ENCODE measurements around the gene DOK1. TPM values are rescaled to one million over a fixed set of nuclear protein-coding genes. Genes with fewer than 3 reads are reported as not detected.

DOK1 gene
- total RNA-seq, 1 experiment from 2014 or later = 6.2 TPM

DNA sequence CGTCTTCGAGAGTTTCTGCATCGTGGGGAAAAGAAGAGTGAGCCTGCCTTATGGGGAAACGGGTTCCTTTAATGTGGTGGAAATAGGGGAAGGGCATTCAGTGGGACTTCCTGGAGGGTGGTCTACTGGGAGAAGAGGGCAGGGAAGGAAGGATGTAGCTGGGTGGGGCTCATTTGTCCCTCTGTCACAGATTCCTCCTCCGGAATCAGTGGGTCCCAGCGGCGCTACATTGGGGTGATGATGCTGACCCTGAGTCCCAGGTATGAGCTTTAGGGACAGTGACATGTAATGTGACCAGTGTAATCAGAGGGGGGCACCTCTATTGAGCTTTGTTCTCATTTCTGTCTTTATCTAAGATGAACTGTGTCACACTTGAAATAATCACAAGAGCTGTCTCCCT is 22.9 kb upstream of the DOK1 start:
- ChIA-PET CTCF (interaction anchor here (0.5 to 1.6 kb wide), 3 partner anchors 49 to 290 kb away, joined by 6 to 7 read pairs (median 7); partner anchors contain the start of genes CCDC142 and TTC31), POLR2A (no interaction called here)
- H3K4me3 ChIP-seq (ENCODE audit: low read depth in 2 of 2, low read length in 2 of 2) = no peak overlapping the region
- peaks cover 3% of the 10 kb centered on the region for H3K36me3 ChIP-seq (ENCODE audit: control insufficient read depth, insufficient read depth, low read length)
- in situ Hi-C loops (cut with HindIII; ENCODE audit: low pct_unique_long_range_greater_than_20kb, low sequenced_read_pairs) (no loop called here), intact Hi-C loops (cut with micrococcal nuclease; ENCODE audit: unreplicated experiment) (loop anchor here (2.0 kb wide), 1 partner anchor 49 kb away; the partner anchor contains the start of genes CCDC142 and TTC31)
- H3K9me3 ChIP-seq (ENCODE audit: control insufficient read depth, insufficient read depth, low read depth, low read length) = no peaks in the 10 kb centered on the region
- no peak for DNase-seq (ENCODE audit: low read depth, low spot score)
- ATAC-seq = no peak
- H3K27me3 ChIP-seq (ENCODE audit: control insufficient read depth, insufficient read depth, low read length) = no peaks in the 10 kb centered on the region
- no peak overlapping the region for H3K27ac ChIP-seq (ENCODE audit: low read length)
- peaks cover 6% of the 10 kb centered on the region for H3K4me1 ChIP-seq (ENCODE audit: control insufficient read depth, insufficient read depth, low read length)
- no peak for TF ChIP-seq SIN3A (IDR thresholded peaks at IDR 0.05; ENCODE audit: borderline replicate concordance, insufficient read depth, low read depth, low read length)
- no peak for TF ChIP-seq TCF7L2 (IDR thresholded peaks at IDR 0.05; ENCODE audit: low read depth, low read length)
- TF ChIP-seq, protein P1, sequence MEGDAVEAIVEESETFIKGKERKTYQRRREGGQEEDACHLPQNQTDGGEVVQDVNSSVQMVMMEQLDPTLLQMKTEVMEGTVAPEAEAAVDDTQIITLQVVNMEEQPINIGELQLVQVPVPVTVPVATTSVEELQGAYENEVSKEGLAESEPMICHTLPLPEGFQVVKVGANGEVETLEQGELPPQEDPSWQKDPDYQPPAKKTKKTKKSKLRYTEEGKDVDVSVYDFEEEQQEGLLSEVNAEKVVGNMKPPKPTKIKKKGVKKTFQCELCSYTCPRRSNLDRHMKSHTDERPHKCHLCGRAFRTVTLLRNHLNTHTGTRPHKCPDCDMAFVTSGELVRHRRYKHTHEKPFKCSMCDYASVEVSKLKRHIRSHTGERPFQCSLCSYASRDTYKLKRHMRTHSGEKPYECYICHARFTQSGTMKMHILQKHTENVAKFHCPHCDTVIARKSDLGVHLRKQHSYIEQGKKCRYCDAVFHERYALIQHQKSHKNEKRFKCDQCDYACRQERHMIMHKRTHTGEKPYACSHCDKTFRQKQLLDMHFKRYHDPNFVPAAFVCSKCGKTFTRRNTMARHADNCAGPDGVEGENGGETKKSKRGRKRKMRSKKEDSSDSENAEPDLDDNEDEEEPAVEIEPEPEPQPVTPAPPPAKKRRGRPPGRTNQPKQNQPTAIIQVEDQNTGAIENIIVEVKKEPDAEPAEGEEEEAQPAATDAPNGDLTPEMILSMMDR (IDR thresholded peaks at IDR 0.05) = no peak
- TF ChIP-seq POLR2AphosphoS5 (IDR thresholded peaks at IDR 0.05; ENCODE audit: low read depth, low read length) = no peak
- TF ChIP-seq, protein P2, sequence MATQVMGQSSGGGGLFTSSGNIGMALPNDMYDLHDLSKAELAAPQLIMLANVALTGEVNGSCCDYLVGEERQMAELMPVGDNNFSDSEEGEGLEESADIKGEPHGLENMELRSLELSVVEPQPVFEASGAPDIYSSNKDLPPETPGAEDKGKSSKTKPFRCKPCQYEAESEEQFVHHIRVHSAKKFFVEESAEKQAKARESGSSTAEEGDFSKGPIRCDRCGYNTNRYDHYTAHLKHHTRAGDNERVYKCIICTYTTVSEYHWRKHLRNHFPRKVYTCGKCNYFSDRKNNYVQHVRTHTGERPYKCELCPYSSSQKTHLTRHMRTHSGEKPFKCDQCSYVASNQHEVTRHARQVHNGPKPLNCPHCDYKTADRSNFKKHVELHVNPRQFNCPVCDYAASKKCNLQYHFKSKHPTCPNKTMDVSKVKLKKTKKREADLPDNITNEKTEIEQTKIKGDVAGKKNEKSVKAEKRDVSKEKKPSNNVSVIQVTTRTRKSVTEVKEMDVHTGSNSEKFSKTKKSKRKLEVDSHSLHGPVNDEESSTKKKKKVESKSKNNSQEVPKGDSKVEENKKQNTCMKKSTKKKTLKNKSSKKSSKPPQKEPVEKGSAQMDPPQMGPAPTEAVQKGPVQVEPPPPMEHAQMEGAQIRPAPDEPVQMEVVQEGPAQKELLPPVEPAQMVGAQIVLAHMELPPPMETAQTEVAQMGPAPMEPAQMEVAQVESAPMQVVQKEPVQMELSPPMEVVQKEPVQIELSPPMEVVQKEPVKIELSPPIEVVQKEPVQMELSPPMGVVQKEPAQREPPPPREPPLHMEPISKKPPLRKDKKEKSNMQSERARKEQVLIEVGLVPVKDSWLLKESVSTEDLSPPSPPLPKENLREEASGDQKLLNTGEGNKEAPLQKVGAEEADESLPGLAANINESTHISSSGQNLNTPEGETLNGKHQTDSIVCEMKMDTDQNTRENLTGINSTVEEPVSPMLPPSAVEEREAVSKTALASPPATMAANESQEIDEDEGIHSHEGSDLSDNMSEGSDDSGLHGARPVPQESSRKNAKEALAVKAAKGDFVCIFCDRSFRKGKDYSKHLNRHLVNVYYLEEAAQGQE (IDR thresholded peaks at IDR 0.05; ENCODE audit: insufficient read depth in 1 of 2, low read depth in 2 of 2, low read length in 1 of 2) = no peak
- no TSS peak for BruUV-seq (replicated peaks)

DNA sequence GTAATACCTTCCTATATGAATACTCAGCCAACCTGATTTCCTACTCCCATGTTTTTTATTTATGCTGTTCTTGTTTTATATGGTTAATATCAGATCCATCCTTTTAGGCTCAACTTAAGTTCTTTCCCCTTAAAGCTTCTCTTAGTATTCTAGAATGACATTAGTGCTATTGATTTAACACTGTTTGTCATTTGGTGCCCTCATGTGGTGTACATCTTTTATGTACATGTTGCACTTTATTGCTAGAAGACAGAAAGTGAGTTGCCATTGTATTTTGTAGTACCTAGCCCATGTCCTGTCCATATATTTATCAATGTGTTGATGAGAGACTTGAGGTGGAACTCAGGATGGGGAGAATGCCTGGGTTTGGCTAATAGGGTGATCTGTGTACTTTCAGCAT is 22.3 kb upstream of the DOK1 start:
- intact Hi-C loops (cut with micrococcal nuclease; ENCODE audit: unreplicated experiment) (no loop called here), in situ Hi-C loops (cut with HindIII; ENCODE audit: low pct_unique_long_range_greater_than_20kb, low sequenced_read_pairs) (no loop called here)
- POLR2A ChIA-PET = no interaction called here

More for the DNA sequence above, 22.3 kb upstream of the DOK1 start:
- Histone ChIP-seq H3K4me1 (ENCODE audit: control insufficient read depth, insufficient read depth, low read length) (peaks cover 6% of the 10 kb centered on the region), H3K9me3 (ENCODE audit: control insufficient read depth, insufficient read depth, low read depth, low read length) (no peaks in the 10 kb centered on the region), H3K36me3 (ENCODE audit: control insufficient read depth, insufficient read depth, low read length) (peaks cover 3% of the 10 kb centered on the region), H3K4me3 (ENCODE audit: low read depth in 2 of 2, low read length in 2 of 2) (no peak overlapping the region), H3K27ac (ENCODE audit: low read length) (no peak overlapping the region), H3K27me3 (ENCODE audit: control insufficient read depth, insufficient read depth, low read length) (no peaks in the 10 kb centered on the region)
- BruUV-seq (replicated peaks) = no TSS peak
- DNase-seq (ENCODE audit: low read depth, low spot score) (no peak), ATAC-seq (no peak)
- CTCF ChIA-PET = interaction anchor here (0.5 to 1.6 kb wide), 3 partner anchors 49 to 291 kb away, joined by 6 to 7 read pairs (median 7); partner anchors contain the start of genes CCDC142 and TTC31
- TF ChIP-seq, protein P2 (IDR thresholded peaks at IDR 0.05; ENCODE audit: insufficient read depth in 1 of 2, low read depth in 2 of 2, low read length in 1 of 2) = no peak
- TF ChIP-seq, protein P1 (IDR thresholded peaks at IDR 0.05) = no peak
- TF ChIP-seq TCF7L2 (IDR thresholded peaks at IDR 0.05; ENCODE audit: low read depth, low read length) = no peak
- TF ChIP-seq SIN3A (IDR thresholded peaks at IDR 0.05; ENCODE audit: borderline replicate concordance, insufficient read depth, low read depth, low read length) = no peak
- no peak for TF ChIP-seq POLR2AphosphoS5 (IDR thresholded peaks at IDR 0.05; ENCODE audit: low read depth, low read length)

Data from Panc1 (cell line).